Fibroblast of lung (primary cell): ENCODE results near the gene BAZ2A.

Experiments
- EZH2 ChIP-seq: IDR thresholded peaks from 2 replicates; pipeline ENCODE4 v1.5.1; 2012; ENCODE audit warnings: low read length, control low read depth, mild to moderate bottlenecking; ENCODE audit errors: missing control alignments
- TF ChIP-seq, protein P1 (sequence below), 2 donors: IDR thresholded peaks in 1 of 2; conservative IDR thresholded peaks in 1 of 2; 1 replicate in 1 of 2; 2 replicates in 1 of 2; pipeline ENCODE4 v1.5.1; 2011 to 2012; ENCODE audit warnings: low read length in 2 of 2, control low read depth in 1 of 2, inconsistent platforms in 1 of 2, low read depth in 1 of 2, mild to moderate bottlenecking in 1 of 2

- TF ChIP-seq, protein P1, sequence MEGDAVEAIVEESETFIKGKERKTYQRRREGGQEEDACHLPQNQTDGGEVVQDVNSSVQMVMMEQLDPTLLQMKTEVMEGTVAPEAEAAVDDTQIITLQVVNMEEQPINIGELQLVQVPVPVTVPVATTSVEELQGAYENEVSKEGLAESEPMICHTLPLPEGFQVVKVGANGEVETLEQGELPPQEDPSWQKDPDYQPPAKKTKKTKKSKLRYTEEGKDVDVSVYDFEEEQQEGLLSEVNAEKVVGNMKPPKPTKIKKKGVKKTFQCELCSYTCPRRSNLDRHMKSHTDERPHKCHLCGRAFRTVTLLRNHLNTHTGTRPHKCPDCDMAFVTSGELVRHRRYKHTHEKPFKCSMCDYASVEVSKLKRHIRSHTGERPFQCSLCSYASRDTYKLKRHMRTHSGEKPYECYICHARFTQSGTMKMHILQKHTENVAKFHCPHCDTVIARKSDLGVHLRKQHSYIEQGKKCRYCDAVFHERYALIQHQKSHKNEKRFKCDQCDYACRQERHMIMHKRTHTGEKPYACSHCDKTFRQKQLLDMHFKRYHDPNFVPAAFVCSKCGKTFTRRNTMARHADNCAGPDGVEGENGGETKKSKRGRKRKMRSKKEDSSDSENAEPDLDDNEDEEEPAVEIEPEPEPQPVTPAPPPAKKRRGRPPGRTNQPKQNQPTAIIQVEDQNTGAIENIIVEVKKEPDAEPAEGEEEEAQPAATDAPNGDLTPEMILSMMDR (conservative IDR thresholded peaks at IDR 0.05 in 1 of 2, IDR thresholded peaks at IDR 0.05 in 1 of 2; ENCODE audit: low read depth in 1 of 2, low read length in 2 of 2): no peak
- TF ChIP-seq EZH2: no peak
Measured at GRCh38 chr12:56661560-56661959, 31.4 kb upstream of the BAZ2A start.
